Measurements from ENCODE around the gene TUBA4A.

The TUBA4A gene

DNA sequence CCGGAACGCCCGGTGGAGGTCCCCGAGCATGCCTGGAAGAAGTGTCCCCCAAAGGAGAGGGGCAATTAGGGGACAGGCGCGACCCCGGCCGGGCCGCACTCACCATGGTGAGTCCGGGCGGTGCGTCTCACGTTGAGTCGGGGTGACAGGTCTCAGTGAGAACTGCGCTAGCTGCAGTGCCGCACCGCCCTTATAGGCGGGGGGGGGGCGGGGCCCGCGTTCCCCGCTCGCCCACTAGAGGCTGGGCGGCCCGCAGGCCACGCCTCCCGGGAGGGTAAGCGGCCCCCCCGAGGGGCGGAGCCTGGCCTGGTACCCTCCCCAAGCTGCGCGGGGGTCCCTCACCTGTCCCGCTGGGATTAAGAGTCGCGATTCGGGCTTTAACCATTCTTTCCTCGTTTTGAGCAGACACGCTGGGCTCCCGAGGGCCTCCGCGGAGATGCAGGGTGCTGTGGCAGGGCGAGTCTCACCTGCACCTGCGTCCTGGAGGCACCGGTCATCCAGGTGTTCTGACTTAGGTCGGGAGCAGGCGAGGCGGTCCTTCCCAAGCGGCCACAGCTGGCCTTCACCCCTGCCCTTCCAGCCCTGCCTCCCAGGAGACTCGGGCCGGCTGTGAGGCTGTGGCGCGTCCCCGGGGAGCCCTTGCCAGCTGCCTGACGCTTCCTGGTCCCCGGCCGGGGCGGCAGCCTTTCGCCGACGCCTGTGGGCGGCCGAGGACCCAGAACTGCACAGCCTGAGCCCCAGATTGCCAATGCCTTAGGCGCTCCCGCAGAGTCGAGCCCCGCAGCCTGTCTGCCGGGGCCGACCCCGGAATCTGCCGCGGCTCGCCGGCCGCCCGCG, at the start of gene TUBA4A:
TUBA4A (minus strand) TSS at position 166 of the 837 bp plus-strand sequence; CDS start at position 106, 60 bp downstream.
- DNase-seq (ENCODE audit: low read depth), result no peak
- peak within 1 kb of the TSS; percentile 58 for H3K4me3 ChIP-seq (ENCODE audit: low read depth, low read length)

DNA sequence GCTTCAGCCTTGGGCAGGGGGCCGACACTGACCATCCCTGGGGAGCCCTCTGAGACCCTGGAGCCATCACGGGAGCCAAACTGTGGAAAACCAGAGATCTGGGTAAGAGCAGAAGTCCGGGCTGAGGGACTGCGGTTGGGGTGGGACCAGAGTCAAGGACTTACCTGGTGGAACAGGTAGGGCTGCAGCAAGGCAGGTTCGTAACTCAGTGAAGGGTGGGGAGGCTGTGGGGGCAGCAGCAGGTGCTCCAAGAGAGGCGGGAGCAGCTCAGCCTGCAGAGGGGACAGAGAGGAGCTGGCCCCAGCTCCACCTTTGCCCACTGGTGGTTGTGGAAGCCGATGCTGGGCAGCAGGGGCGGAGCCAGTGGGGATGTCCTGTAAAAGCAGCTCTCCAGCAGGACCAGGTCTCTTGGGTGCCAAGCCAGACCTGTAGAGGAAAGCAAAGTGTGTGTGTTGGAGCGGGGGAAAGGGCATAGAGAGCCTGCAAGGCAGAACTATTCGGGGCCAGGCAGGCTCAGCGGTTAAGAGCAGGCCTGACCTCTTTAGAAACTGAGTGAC, 48.8 kb upstream of the TUBA4A start:
- no peak overlapping the region for H3K4me3 ChIP-seq (ENCODE audit: low read depth, low read length)
- DNase-seq (ENCODE audit: low read depth), result no peak

DNA sequence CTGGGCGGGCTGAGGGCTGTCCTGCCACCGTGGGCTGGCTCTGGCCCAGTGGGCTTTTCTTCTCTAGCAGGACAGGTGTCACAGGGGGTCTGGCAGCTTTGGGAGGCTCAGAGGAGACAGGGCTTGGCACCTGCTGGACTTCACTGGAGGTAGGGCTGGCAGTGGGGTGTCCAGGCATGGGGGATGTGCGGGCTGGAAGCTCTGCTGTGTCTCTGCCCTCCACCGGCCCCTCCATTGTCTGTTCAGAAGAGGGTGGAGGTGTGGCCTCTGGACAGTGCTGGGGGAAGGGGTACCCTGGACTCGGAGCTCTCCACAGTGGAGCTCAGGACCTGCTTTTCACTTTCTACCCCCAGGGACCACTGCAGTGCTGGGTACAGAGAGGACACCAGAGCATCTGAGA, 46.3 kb upstream of the TUBA4A start:
- no peak for DNase-seq (ENCODE audit: low read depth)
- H3K4me3 ChIP-seq (ENCODE audit: low read depth, low read length), result no peak overlapping the region

DNA sequence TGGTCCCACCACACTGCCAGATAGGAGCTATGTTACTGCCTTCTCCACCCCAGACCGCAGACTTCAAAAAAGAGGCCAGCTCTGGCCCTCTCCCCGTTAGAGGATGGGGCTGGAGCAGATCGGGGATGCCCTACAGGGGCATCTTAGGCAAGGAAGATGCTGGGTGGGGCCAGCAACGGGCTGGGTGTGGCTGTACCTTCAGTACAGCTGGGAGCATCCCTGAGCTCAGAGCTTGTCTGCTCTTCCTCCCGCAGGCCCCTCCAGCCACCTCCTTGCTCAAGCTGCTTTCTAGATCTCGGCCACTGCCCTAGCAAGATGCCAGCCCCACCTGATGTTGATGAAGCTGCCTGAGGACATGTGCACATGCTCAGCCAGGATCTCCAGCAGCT, 45.6 kb upstream of the TUBA4A start:
- no peak for DNase-seq (ENCODE audit: low read depth)
- no peak overlapping the region for H3K4me3 ChIP-seq (ENCODE audit: low read depth, low read length)

DNA sequence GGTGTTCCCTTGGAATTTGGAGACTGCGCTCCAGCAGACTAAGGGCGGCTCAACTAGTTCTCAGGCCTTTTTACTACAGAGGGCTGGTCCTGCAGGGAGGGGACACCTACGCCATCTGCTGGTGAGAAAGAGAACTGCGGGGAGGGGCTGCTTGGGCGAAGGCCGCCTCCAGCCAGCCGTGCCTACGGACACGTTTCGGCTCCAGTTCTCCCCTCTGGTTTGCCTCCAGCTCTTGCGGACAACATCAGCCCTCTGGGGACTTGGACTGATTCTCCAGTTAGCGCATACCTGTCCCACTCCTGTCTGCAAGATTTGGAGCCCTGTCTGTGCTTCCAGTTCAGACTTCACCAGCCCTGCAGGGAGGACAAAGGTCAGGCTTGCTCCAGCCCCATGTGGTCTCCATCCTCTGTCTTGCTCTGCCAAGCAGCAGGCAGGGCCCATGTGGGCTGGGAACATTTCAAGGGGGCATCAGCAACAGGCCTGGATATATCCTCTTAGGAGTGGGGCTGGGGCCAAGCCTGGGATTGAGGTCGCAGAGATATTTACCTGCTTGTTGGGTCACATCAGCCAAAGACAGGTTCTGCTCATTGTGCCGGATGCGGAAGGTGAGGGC, 45.1 kb upstream of the TUBA4A start:
- no peak for DNase-seq (ENCODE audit: low read depth)
- no peak overlapping the region for H3K4me3 ChIP-seq (ENCODE audit: low read depth, low read length)

DNA sequence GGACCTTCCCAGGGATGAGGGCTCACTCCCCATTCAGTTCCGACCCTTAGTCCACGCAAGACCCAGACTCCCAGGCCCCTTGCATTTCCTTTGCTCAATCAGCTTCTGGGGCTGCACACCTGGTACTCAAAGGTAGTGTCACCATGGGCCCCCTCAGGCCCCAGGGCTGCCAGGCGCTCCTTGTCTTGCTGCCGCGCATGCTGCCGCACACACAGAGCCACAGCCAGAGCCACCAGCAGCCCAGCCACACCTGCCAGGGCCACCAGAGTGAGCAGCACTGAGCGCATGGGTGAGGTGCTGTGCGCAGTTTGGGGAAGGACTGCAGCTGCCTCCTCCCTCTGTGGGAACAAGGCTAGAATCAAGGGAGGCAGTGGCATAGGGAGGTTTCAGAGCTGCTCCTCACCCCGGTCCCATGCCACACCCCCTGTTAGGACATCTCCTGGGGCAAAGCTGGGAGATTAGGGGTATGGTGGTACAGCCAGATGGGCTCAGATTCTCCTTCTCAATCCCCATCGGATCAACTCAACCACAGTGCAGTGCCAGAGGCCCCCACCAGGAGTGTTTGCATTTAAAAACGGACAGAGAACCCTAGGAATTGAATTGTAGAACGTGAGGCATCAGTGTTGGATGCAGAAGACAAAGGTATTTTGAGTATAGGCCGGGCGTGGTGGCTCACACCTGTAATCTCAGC, 44.2 kb upstream of the TUBA4A start:
- H3K4me3 ChIP-seq (ENCODE audit: low read depth, low read length), result no peak overlapping the region
- DNase-seq (ENCODE audit: low read depth), result no peak

DNA sequence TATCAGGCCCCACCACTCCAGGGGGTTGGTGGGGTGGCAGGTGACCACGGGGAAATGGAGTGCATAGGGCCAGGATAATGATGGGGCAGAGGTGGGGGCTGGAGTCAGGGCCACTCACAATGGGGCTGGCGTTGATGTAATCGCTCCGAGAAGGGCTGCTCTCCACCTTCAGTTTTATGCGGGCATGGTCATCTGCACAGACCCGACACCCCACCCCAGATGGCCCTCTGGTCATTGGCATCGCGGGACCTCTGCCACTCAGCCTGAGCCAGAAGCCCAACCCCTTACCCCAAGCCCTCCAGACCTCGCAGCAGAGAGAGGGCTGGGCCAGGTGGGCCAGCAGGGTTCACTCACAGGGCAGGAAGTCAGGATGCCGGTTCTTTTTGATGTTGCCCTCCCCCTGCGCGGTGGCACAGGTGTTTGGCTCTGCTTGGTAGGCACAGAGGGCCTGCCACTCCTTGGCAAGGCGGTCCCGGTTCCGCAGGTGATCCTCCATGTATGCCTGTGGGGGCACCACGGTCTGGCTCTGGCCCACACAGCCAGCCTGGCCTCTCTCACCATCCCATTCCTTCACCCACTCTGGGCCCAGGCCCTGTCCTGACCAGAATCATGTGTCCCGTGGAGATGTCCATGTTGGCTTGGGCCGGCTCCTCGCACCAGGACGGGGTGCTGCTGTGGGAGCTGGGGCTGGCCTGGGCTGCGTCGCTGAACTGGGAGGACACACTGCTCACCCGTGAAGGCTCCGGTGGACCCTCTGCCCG, 43.1 kb upstream of the TUBA4A start:
- DNase-seq (ENCODE audit: low read depth), result no peak
- H3K4me3 ChIP-seq (ENCODE audit: low read depth, low read length), result no peak overlapping the region

DNA sequence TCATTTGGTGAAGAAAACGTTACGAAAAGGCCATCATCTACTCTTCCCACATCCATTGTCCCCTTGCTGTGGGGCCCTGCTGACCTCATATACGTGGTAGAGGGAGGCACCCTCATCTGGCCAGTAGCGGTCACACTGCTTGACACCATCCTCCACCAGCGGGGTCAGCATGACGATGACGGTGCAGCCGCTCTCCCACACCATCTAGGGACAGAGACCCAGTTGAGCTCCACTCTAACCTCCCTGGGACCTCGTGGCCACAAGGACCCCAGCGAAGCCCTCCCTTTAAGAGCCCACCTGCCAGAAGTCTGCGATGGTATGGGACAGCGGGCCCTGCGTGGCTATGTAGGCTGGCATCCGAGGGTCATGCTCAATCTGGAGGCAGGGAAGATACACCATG, 42.4 kb upstream of the TUBA4A start:
- no peak for DNase-seq (ENCODE audit: low read depth)
- H3K4me3 ChIP-seq (ENCODE audit: low read depth, low read length), result no peak overlapping the region

DNA sequence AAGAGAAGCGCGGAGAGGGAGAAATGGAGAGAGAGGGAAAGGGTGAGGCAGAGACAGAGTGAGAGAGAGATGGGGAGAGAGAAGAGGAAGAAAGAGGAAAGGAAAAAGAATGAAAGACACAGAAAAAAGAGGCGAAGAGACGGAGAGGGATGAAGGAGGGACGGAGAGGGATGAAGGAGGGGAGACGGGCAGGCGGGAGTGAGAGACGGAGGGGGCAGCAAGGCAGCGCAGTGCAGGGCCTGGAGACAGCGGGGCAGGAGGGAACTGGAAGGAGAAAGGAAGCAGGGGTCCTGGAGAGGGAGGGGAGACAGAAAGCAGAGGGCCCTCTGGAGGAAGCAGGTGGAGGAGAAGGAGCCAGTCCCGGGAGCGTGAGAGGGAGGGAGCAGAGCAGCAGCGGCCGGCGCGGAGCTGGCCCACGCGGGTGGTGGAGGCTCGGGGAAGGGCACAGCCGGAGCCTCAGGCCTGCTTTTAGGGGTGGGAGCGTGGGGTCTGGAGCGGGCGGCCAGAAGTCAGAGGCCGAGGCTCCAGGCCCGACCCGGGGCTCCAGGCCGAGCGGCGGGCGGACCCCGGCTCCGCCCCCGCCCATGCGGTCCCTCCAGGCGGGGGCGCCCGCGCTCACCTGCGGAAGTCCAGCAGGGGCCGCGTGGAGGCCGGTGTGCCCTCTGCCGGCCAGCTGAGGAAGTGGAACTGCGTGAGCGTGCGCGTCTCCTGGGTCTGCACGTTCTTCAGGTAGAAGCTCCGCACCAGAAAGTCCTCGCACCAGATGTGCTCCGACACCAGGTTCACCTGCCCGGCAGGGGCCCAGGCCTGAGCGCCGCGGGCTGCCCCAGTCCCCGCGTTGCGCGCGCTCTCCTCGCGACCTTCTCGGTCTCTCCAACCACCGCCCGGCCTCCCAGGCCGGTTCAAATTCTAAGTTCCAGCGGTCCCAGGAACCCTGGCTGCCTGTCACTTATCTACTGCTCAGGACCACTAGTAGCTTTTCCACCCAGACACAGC, 40.9 kb upstream of the TUBA4A start:
- DNase-seq (ENCODE audit: low read depth), result no peak
- H3K4me3 ChIP-seq (ENCODE audit: low read depth, low read length), result peak overlapping the region; percentile 48

DNA sequence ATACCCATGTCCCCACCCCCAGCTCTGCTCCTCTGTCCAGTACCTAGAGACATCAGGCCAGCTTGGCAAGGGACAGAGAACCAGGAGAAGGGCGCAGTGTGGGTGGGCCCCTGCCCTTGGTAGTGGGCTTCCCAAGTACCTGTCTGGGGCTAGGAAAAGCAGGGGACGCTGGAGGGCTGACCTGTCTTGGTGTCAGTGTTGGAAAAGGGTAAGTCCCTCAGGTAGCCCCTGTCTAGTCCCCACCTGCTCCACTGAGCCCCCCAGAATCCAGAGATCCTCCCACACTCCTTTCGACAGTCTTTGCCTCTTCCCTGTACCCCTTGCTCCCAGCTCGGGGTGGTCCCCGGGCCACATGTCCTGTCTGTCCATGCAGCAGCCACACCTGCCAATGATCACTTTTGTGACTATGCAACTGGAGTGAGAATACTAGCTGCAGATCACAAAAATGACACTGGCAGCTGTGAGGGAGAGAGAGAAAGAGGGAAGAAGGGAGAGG, 40.1 kb upstream of the TUBA4A start:
- DNase-seq (ENCODE audit: low read depth), result no peak
- no peak overlapping the region for H3K4me3 ChIP-seq (ENCODE audit: low read depth, low read length)

DNA sequence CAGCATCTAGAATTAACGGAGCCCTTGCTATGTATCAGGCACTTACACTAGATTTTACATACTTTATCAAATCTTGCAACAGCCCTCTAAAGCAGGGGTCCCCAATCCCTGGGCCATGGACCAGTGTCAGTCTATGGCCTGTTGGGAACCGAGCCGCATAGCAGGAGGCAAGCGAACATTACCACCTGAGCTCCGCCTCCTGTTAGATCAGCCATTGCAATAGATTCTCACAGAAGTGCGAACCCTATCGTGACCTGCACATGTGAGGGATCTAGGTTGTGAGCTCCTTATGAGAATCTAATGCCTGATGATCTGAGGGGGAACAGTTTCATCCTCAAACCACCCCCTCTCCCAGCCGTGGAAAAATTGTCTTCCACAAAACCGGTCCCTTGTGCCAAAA, 38.9 kb upstream of the TUBA4A start:
- DNase-seq (ENCODE audit: low read depth), result no peak
- H3K4me3 ChIP-seq (ENCODE audit: low read depth, low read length), result no peak overlapping the region

DNA sequence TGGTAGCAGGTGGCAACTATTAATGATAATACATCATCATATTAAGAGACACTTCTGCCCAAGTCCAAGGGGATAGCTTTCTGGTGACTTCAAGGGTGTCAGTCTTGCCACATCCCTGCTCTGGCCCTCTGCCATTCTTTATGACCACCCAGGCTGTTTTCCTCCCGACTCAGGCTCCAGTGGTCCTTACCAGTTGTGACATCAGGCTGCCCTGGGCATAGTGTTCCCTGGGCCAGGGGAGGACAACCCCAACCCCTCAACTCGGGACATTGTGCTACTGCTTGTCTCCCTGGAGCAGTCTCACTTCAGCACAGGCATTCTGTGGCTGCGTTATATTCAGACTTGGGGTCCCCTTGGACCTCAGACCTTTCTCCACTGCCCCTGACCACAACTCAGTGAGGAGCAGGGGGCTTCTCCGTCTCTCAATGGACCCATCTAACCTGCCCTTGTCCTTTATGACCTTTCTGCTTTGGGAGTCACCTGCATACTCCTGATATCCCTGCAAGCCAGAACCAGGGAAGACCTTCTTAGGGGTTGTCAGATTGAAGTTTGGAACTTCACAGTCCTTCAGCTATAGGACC, 38.3 kb upstream of the TUBA4A start:
- no peak overlapping the region for H3K4me3 ChIP-seq (ENCODE audit: low read depth, low read length)
- DNase-seq (ENCODE audit: low read depth), result no peak

DNA sequence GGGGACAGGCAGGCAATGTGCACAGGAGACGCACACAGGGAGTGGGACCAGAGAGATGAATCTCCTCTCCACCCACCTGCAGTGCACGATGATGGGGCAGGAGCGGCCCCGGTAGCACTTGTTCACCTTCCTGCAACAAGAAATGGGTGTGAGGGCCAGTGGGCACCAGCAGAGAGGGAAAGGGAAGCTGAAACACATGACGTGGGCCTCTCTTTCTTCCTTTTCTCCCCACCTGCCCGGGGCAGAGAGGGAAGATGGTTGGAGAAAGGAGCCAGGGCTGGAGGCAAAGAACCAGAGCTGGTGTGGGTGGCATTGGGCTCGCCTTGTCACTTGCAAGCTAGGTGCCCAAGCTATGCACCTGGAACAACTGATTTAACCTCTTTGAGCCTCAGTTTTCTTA, 37.7 kb upstream of the TUBA4A start:
- DNase-seq (ENCODE audit: low read depth), result no peak
- no peak overlapping the region for H3K4me3 ChIP-seq (ENCODE audit: low read depth, low read length)

DNA sequence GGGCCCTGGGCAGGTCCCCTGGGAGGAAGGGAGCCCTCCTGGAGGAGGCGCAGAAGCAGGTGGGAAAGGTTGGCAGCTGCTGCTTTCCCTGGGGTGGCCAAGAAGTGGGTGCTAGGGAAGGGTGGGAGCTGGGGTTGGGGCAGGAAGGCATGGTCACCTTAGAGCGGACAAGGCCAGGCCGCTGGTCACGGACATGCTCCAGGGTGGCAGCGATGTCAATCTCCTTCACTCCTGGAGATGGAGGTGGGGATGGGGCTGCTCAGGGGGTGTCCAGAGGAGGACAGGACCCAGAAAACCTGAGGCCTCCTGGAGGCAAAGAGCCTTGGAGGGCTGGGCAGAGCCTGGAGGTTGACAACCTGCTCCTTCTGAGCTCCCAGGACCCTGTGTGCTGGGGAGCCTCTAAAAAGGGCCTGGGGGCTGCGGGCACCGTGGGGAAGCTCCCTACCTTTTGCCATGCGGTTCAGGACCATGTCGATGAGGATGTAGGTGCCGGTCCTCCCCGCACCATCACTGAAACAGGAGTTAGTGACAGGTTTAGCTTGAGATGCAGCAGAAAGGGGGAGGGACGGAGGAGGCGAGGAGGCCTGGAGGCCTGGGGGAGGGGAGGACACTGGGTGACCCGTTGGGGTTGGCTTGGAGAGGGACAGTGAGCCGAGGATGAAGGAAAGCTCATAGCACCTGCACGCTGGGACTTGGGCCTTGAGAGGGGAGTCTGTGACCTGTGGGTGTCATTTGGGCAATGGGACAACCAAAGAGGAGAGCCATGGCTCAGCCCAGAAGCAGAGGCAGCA, 36.9 kb upstream of the TUBA4A start:
- no peak overlapping the region for H3K4me3 ChIP-seq (ENCODE audit: low read depth, low read length)
- no peak for DNase-seq (ENCODE audit: low read depth)

DNA sequence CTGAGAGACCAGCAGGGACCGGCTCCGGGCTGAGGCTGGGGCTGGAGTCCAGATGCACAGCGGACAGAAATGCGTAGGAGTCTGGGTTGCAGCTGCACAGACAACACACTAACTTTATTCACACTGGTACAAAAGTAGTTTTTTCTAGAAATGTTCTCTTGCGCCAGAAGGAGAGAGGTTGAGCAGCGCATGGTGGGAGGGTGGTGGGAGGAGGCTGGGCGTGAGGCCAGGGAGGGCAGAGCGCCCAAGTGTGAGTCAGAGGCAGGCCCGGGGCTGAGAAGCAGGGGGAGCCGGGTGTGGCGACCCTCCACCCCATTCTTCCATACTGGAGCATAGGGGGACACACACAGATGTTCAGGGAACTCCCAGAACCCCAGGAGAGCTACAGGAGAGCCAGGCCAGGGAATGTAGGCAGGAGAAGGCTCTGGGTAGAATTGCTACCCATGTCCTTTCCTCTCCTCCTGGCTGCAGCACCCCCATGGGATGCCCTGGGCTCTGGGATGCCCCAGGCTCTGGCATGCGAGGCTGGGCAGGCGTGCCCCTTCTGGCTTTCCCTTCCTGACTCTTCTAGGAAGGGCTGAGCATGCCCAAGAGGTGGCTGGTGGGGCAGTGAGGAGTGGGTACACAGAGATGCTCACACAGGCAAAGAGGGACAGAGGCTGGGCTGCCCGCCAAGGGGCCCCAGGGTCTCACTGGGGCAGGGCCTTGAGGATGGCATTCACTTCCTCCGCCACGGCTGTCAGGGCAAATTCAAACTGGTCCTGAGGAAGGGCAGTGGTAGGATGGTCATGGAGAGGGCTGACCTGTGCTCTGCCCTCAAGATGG, 36.0 kb upstream of the TUBA4A start:
- H3K4me3 ChIP-seq (ENCODE audit: low read depth, low read length), result no peak overlapping the region
- peak; percentile 96 for DNase-seq (ENCODE audit: low read depth)

DNA sequence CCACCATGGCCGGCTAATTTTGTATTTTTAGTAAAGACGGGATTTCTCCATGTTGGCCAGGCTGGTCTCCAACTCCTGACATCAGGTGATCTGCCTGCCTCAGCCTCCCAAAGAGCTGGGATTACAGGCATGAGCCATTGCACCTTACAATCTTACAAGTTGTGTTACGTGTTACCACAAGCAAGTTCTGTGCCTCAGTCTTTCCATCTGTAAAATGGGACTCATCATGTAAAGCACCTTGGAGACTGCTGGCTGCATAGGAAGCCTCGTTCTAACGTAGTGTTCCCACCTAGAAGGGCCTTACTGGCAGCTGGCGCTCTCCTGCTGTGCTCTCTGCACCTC, 35.4 kb upstream of the TUBA4A start:
- no peak overlapping the region for H3K4me3 ChIP-seq (ENCODE audit: low read depth, low read length)
- DNase-seq (ENCODE audit: low read depth), result no peak
